Omental fat pad (tissue), 4 donors: ENCODE results near the gene GRHL3. TPM values are rescaled to one million over a fixed set of nuclear protein-coding genes. Genes with fewer than 3 reads are reported as not detected.

Source experiments
- ATAC-seq: fragments of 150-250 bp; one replicate; pipeline ENCODE4 v1.9.1; 2016; ENCODE audit warnings: mild to moderate bottlenecking, moderate library complexity; ENCODE audit not compliant: low FRiP score
- DNase-seq: peaks from one replicate; pipeline ENCODE4 v3.0.0-alpha.2; 2019; ENCODE audit warnings: low spot score
- total RNA-seq, 4 donors: library from RNA; depleted of rRNA; stranded (reverse); fragments of >200 nt; gene quantifications; one replicate each; pipeline ENCODE4 v1.1.0, GENCODE V29; 2016
- TF ChIP-seq, protein P1 (sequence below), 3 donors: fragments of 450-650 bp; IDR thresholded peaks; one replicate each; pipeline ENCODE4 v1.5.1; 2016 to 2017; ENCODE audit warnings: antibody characterized with exemption in 3 of 3, mild to moderate bottlenecking in 3 of 3, moderate library complexity in 2 of 3

GRHL3 gene
- total RNA-seq, 4 donors from 2014 or later: 0.44 to 3.3 (median 0.66) TPM

GRCh38 chr1:24329797-24330543 lies 10.8 kb downstream of the GRHL3 start:
- no peak for DNase-seq
- TF ChIP-seq, protein P1, sequence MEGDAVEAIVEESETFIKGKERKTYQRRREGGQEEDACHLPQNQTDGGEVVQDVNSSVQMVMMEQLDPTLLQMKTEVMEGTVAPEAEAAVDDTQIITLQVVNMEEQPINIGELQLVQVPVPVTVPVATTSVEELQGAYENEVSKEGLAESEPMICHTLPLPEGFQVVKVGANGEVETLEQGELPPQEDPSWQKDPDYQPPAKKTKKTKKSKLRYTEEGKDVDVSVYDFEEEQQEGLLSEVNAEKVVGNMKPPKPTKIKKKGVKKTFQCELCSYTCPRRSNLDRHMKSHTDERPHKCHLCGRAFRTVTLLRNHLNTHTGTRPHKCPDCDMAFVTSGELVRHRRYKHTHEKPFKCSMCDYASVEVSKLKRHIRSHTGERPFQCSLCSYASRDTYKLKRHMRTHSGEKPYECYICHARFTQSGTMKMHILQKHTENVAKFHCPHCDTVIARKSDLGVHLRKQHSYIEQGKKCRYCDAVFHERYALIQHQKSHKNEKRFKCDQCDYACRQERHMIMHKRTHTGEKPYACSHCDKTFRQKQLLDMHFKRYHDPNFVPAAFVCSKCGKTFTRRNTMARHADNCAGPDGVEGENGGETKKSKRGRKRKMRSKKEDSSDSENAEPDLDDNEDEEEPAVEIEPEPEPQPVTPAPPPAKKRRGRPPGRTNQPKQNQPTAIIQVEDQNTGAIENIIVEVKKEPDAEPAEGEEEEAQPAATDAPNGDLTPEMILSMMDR (IDR thresholded peaks at IDR 0.05): no peak
- ATAC-seq: no peak

DNA sequence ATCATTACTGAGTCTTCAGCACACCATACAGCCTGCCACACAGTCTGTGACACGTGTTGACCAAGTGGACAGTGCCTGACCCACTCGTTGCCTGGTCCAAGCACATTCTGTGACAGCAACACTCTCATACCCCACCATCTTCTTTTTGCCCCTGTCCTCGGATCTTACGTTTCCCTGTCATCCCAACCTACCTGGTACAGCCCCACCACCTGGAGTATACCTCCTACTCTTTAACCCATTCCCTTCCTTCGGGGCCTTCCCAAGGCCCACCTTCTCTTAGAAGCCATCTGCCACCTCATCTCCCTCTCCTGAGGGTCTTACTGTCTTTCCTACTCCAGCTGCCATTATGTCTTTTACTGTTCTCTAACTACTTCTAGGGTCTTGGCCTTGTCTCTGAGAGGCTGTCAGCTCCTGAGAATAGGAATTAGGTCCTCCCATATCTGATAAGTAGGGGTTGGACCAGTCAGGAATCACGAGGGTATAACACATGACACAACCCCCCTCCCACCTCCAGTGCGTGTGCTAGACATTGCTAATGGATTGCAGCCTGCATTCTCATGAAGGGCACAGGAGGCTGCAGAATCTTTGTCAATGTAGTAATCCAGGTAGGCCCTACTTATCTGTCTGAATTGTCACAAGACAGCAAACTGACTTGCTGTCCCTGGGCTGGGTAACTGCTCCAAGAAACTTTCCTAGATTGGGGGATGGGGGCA lies 13.0 kb downstream of the GRHL3 start:
- TF ChIP-seq, protein P1 (IDR thresholded peaks at IDR 0.05): no peak
- ATAC-seq (no peak), DNase-seq (no peak)

DNA sequence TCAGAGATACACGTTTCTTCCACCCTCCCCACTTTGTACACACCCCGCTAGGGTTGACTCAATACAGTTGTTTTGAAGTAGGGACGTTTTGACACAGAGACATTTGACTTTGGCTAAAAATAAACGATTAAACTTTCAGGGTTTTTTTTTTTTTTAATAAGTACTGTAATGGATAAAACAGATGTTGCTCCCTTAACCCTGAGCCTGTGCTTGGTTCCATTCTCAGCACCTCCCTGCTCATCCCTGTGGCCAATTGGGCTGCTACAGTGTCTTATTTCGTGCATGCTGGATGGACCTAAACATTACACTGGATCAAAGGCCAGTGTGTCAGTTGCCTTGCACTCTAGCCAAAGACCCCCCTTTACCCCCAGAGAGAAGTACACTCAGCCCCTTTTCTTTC lies 16.9 kb downstream of the GRHL3 start:
- ATAC-seq (no peak), DNase-seq (no peak)
- TF ChIP-seq, protein P1 (IDR thresholded peaks at IDR 0.05): no peak

- ATAC-seq (no peak), DNase-seq (no peak)
- TF ChIP-seq, protein P1 (IDR thresholded peaks at IDR 0.05): no peak
These were observed 18.3 kb downstream of the GRHL3 start for GRCh38 chr1:24337455-24337854.

GRCh38 chr1:24338447-24338846 lies 19.3 kb downstream of the GRHL3 start:
- TF ChIP-seq, protein P1 (IDR thresholded peaks at IDR 0.05): no peak
- DNase-seq (no peak), ATAC-seq (no peak)

GRCh38 chr1:24339996-24340395 lies 20.8 kb downstream of the GRHL3 start:
- DNase-seq (no peak), ATAC-seq (no peak)
- TF ChIP-seq, protein P1 (IDR thresholded peaks at IDR 0.05): no peak

DNA sequence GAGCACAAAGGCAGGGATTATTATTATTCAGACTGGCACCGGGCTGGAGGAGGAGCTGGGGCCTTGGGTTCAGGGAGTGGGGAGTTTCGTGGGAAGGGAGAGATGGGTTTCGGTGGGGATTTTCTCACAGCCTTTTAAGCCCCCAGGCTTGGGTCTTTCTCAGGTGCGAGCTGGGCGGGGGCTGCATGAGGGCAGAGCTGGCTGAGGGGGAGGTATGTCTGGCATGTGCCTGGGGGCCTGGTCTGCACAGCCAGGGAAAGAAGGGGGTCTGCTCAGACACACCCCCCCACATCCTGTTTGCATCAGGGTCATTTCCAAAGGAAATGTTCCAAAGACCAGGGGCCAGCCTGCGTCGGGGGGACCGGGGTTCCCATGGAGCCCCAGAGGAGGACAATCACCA lies 21.6 kb downstream of the GRHL3 start:
- TF ChIP-seq, protein P1 (IDR thresholded peaks at IDR 0.05): no peak
- ATAC-seq: no peak
- no peak for DNase-seq
